ENCODE measurements around the gene SYNE1.

Gene SYNE1

DNA sequence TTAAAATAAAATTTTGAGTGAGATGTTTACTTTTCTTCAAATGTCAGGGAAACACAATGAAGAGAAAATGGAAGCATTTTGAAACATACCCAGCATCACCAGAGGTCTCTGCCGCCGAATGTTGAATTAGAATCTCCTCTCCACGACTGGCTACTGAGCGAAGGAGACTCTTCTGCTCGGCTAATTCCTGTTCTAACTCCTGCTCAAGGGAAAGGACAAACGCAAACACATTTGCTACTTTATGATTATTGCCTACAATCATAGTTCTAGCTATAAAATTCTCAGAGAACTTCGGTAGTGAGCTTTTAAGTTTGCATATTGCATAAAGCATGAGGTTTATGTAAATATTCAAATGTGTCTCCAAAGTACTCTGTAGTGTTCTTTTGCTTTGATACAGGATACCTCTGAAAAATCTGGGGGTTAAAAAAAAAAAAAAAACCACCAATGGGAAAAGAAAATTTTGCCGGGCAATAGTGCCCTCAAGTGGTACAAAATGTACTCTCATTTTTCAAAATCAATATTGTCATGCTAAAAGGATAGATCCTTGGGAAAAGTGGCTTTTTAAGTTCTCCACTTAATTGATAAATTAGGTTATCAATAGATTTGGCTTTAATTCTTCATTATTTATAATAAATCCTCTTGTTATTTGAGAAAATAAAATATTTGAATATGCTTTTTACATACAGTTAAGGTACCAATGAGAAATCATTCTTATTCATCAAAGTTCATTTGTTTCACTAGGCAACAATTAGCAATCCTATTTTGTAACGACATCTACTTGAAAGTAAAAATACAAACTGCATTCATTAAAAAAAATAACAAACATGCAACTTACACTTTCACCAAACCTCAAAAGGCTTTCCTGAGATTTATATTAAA is 369.0 kb downstream of the SYNE1 start:
- DNase-seq: peak; percentile 33

DNA sequence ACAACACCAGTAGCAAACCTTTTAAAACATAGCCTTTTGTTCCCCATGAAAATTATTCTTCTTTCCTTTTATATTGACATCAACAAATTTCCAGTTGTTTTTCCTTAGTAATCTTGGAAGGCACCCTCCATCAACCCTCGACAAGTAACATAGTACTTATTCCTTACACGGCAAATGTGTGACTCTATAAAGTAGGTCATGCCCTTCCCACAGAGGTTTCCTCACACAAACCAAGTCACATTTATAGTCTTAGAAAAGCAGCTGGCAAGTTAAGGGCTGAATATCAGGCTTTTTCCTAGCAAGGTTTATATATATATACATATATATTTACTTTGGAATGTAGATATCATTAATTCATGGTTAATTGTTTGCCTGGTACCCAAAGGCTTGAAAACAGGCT is 371.5 kb downstream of the SYNE1 start:
- DNase-seq: no peak

DNA sequence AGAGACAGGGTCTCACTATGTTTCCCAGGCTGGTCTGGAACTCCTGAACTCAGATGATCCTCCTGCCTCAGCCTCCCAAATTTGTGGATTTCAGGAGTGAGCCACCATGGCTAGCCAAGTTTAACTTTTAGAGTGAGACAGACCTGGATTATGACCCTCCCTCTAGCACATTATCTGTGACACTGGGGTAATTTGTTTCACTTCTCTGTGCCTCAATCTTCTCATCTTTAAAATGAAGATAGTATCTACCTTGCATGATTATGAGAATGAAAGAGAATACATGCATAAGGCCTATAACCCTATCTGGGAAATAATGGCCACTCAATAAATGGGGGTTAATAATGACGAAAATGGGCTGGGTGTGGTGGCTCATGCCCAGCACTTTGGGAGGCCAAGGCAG is 373.6 kb downstream of the SYNE1 start:
- no peak for DNase-seq

DNA sequence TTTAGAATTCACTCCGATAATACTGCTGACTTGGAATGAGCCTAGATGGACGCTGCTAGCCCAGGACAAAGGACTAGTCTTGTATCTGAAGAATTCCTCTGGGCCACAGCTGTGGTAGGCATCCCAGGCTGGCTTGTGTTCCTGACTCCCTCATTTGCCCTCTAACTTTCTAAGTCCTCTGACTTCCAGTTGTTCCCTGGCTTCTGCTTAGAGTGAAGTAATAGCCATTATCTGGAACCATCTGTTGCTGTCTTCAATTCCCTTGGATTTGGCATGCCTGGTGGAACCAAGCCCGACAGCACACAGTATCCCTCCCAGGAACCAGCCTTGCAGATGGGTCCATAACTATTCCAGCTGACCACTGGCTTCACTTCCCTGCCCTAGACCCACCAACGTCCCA is 376.0 kb downstream of the SYNE1 start:
- no peak for DNase-seq

DNA sequence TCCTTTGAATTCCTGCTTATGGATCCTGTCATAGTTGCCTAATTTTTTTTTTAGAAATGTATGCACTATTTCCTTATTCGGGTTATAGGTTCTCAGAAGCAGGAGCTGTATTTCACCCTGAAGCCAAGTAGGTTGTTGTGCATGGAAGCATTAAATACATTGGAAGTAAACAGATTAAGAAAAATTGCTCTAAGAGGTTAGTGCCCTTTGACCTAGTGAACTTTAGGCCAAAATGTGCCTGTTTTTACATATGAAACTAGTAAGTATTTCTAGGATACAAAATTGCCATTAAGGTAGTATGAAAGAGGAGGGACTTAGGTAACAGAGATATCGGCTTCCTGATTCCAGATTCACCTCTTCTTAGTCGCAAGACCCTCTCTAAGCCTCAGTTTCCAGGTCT is 377.9 kb downstream of the SYNE1 start:
- no peak for DNase-seq

DNA sequence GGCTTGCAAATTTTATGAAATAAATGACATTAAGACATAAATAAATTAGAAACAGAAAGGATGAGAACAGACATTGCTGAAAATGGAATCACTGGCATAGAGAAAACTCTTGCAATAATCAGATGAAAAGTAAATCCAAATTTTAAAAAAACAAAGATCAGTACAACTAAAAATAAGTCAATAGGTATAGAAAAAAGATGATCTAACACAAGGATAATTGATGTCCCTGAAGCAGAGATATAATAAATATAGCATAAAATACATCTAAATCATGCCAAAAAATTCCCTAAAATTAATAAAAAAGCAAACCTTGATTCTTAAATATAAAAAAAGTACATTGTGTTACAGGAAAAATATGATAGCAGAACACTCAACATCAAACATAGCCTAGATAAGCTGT is 379.6 kb downstream of the SYNE1 start:
- DNase-seq: no peak

DNA sequence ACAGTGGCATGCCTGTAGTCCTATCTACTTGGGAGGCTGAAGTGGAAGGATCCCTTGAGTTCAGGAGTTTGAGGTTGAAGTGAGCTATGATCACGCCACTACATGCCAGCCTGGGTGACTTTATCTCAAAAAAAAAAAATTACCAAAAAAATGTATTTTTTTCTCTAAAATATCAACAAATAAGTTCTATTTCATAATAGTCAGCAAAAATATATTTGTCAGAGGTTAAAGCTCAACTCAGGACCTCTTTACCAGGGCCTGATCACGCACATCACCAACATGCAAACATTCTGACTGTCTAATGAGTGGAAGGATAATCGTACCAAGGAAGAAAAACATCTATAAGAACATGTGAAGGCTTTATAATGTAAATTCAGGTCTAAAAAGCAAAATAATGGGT is 387.0 kb downstream of the SYNE1 start:
- DNase-seq: no peak

DNA sequence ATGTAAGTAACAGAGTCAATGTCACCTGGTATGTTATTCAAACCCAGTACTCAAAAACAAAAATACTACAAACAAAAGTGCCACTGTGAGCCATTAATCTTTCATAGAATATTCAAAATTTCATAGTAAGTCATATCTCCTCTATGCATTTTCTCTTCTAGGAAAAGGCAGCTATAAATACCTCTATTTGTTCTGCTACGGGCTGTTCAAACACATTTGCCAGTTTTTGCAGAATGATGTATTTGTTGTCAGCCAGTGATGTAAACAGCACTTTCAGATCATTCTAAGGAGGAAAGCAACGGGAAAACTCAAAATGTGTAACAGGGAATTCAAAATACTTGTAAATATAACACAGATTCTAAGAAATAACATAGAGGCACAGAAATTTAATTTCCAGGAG is 388.2 kb downstream of the SYNE1 start:
- DNase-seq: no peak

DNA sequence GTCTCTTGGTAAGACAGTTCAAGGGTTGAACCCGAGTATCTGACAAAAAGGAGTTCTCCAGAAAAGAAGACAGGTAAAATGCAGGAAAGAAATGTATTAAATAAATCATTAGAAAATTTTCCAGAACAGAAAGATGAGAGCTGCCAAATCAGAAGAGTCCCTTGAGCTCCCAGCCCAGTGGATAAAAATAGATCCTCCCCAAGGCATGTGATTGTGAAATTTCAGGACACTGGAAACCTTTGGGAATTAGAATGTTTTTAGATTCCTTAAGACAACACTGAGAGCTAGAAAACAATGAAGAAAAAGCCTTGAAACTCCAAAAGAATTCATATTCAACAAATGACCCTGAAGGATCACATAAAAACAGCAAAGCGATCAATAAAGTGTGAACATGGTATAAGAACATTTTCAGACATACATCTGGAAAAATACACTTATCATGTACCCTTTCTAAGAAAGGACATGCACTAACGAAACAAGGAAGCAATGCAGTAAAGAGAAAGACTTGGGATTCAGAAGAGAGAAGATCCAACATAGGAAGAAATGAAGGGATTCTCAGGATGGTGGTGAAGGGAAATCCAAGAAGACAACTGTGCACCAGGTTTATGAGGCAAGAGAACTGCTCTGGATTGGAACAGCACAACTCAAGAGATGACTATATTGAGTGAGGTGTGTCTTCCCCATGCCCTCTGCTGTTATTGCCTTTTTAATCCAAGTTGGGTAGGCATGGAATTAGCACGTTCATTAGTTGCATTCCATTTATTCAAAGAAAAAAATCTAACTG is 390.4 kb downstream of the SYNE1 start:
- no peak for DNase-seq

DNA sequence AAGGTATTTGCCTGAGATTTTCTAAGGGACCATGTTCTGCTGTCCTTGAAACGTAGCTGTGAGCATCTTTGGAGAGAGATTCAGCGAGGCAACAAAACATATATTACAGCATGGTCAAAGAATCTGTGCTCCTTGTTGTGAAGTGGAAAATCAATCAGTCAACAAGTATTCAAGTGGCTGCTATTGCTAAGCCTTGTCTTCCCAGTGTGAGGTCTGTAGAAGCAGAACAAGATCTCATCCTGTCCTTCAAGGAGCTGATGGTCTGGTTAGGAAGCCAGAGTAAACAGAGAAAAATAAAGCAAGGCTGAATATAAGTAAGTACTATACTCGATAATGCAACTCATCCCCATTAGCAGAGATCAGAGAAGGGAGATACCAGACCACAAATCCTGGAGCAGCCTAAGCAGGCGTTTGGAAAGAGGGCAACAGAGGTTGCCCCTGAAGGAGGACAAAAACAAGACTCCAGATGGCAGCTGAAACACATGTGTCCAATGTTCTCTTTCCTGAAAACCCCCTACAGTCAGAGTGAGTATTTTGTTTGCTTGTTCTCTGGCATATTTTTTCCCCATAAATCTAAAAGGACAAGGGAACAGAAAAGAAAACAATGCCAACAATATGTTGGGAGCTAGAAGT is 392.0 kb downstream of the SYNE1 start:
- no peak for DNase-seq

DNA sequence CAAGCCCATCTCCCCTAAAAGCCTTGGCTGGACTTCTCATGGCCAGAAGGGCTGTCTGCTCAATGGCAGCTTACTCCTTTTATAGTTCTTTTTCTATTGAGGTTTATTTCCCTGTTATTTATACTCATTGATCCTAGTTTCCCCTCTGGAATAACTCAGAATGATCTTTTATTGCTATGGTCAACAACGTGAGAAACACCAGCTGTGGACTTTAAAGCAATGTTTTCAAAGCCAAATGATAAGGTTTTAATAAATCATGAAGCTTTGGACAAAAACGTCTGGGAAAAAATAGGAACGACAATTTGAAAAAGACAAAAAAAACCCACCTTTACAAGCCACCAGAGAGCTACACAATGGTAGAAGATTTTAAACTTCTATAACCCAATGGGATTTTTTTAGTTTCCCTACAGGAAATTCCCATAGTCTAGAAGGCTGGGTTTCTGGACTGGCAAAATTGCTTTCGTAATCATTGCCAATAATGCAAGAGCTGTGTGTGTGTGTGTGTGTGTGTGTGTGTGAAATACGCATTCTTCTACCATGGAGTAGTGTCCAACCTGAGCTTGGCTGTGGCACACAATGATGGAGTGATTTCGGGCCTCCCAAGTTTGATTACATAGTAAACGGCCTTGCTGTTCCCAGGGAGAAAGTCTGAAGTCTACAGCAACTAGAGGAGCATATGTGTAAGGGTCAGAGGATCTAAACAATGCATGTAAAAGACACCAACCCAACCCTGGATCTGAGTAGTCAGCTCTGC is 396.0 kb downstream of the SYNE1 start:
- no peak for DNase-seq

DNA sequence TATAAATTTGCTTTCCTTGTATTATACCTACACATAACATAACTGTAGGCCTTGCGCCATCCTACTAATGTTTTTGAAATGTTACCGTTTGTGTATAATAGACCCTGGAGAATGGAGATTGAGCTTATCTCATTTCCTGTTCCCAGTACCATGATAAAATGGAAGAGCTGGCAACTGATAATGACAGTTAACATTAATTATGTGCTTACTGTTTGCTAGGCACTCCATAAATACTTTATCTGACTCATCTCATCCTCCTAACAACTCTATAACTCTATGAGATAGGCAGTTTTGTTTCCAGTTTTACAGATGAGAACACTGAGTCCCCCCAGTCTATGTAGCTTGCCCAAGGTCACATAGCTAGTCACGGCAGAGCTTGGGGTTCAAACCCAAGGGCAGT is 396.7 kb downstream of the SYNE1 start:
- no peak for DNase-seq

DNA sequence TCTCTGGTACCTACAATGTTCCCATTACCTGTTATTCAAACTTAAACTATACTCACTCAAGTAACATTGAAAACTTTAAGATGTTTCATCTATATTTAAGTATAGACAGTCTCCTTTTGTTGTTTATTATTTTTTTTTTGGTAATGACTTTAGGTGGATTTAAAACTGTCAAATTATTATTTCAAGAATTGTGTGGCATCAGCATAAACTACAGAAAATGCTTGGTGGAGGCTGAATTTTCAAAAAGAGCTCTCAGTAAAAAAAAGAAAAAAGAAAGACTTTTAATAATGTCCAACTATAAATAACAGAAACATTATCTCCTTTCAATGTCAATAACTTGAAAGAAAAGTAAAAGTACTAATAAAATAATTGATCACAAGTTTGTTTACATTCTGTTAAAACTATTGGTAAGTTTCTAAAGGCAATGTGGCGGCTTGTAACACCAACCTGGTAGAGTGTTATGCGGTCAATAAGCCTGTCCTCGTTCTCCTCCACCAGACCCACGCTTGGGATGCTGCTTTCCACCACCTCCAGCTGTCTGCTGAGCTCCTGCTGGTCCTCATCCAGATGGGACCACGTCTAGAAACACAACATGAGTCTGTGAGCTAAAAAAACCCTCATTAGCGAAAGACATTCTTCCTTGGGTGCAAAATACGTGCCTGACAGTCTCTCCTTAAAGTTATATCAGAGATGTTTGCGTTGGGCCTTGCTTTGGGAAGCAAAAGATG is 400.6 kb downstream of the SYNE1 start:
- no peak for DNase-seq

DNA sequence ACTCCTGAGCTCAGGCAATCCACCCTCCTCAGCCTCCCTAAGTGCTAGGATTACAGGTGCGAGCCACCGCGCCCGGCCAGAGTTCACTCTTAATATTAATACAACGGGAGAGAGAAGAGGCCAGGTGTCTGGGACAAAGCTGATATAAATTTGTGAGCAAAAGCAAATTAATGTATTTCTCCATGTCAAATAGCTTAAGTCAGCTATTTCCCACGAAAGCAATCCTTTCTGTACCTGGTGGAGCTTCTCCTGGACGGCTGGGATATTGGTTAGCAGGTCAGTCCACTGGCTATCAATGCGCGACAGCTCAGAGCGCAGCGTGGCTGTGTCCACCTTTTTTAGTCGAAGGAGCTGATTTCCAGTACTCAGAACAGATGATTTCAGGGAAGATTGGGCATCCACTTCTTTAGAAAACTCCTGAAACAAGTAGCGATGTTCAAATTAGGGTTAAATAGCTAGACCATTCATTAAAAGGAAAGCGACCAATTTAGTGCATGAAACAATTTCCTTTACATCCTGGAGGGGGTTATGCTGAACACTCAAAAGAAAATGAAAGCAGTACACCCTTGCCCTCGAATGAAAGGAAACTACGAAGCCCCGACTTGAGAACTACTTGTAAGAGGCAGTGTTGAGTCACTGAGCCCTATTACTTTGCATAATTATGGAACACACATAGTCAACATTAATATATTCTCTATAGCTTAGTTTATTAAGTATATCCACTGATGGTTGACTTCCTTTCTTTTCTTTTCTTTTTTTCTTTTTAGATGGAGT is 403.4 kb downstream of the SYNE1 start:
- peak; percentile 40 for DNase-seq

DNA sequence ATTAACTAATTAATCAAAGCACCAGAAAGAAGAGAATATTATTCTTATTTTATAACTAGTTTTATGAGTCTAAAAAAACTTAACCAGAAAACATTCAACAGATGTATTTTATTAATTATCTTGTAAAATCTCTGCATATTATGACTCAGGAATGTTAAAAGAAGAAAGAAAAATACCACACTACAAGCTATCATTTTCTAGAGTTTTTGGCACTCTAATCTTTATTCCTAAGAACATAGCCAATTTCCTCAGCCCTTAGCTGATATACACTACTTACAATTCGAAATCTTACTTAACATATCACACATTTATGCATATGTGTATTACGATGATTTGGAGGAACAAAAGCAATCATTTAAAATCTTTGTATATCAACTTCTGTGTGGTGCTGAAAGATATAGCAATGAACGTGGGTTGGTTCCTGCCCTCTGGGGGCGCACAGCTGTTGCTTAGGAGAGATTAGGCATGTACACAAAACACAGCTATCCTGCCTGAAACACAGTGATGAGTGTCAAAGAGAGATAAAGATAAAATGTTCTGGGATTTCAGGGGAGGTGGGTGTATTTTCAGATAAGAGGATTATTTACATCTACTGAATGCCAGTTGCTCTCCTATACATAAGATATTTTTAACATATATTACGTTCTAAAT is 404.5 kb downstream of the SYNE1 start:
- peak; percentile 20 for DNase-seq

DNA sequence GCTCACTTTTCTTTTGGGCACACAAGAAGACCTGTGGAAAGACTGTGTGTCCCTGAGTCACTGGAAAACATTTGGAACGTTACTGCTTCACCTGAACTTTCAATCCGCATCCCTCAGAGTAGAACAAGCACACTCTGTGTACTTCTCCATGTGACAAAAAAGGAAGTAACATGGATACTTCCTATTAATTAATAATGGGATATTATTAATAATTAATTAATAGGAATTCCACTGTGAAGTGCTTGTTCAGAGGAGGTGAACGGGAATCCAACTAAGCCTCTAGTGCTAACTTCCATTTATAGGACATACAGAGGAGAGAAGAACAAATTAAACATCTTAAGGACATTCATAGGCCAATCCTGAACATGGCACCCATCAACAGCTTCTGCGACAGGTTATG is 407.8 kb downstream of the SYNE1 start:
- no peak for DNase-seq

DNA sequence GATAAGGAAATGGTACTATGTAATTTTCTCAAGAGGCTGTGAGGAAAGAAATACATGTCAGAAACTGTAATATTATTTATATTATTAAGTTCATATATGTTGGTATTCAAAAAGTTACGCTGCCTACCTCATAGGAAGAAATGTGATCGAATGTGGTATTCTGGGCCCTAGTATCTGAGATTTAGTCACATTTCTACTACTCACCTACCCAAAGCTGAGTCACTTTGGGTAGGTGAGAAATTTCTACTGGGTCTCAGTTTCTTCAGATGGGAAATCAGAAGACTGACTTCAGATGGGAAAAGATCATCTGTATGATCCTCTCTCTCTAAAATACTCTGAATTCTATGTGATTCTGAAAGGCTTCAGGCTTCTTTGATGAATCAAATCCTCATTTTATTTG is 411.0 kb downstream of the SYNE1 start:
- no peak for DNase-seq

DNA sequence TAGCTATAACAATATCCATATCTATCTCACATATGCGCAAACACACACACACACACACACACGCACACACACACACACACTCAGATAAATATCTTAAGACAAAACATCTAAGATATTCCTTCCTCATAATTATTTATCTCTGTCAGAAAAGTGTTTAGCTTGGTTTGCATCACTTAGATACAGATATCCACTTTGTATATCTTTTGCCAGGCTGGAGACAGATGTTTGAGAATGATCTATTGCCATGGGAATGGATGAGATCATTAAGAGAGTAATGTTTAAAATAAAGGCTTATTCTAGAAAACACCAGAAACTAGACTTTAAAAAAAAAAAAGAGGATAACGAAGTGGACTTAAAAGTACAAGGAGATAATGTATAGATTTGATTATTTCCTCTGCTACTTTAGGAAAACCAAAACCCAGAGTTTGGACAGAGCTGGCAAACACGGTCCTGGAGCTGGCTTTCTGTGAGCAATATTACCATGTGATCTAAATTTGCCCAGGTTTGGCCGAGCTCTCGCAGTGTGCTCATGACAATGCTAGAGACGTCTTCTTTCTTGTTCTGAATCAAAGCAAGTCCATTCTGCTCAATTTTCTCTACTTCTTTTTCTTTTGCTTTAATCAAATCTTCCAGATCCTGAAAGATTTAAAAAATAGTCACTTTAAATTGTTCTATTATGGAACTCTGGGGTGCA is 411.8 kb downstream of the SYNE1 start:
- no peak for DNase-seq

DNA sequence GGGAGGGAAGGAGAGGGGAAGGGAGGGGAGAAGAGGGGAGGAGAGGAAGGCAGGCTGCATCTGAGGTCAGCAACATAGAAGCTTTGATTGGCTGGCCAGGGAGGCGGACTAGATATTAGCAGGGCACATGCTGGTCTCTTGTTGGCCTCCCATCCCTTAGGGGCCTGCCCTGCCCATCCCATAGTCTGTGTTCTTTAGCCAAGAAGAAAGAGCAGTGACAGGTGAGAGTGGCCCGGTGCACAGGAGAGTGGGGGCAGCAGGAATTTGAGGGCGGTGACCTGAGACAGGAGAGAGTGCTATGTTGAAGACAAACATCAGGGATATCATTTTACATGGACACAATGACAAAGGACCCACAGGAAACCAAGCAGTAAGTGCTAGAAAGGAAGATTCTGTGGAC is 413.5 kb downstream of the SYNE1 start:
- no peak for DNase-seq

Data from CD4-positive, alpha-beta T cell treated with Interleukin-12 subunit alpha and Interleukin-12 subunit beta, for 1 hour (primary cell).